HepG2 (cell line): Measurements from ENCODE around the gene S100A4. TPM values are rescaled to one million over a fixed set of nuclear protein-coding genes. Genes with fewer than 3 reads are reported as not detected.
"Not testable (repeated sequence)": the region's sequence is repeated elsewhere in the genome, so short reads cannot be mapped to it uniquely, and the experiment has no call there.

ENCODE experiments used
- ATAC-seq: fragments of 200-7000 bp; cut with Tn5 transposase; 3 replicates; pipeline ENCODE4 v1.9.1; 2020; ENCODE audit warnings: mild to moderate bottlenecking, moderate library complexity
- BruUV-seq: library from RNA; stranded (reverse); fragments of 400-500 nt; replicated peaks from 2 replicates; lab custom pipeline; 2021; lab: Mats Ljungman, UMichigan
- CTCF ChIA-PET: fragments of 300-600 bp; formaldehyde crosslinking; extraction: SDS; loops from one replicate; lab custom pipeline; 2021; ENCODE audit warnings: low total read pairs, inconsistent platforms, low intra/inter-chr PET ratio; lab: Yijun Ruan, JAX
- POLR2A ChIA-PET: fragments of 350-600 bp; sonication (Branson Sonifier 250); formaldehyde crosslinking; loops from one replicate; lab custom pipeline; 2020; ENCODE audit warnings: antibody characterized with exemption, inconsistent platforms; lab: Yijun Ruan, JAX
- DNase-seq: peaks from one replicate; pipeline ENCODE4 v3.0.0-alpha.2; 2015; ENCODE audit warnings: low spot score
- FAIRE-seq: peaks from 3 replicates; lab custom pipeline; 2011; peaks lifted over from hg19 to GRCh38; lab: Jason Lieb, UNC
- H2AFZ ChIP-seq: one replicate; pipeline ENCODE4 v1.6.1; 2011; ENCODE audit warnings: low read length, inconsistent platforms
- H3K27ac ChIP-seq: fragments of 300-600 bp; 3 replicates; pipeline ENCODE4 v1.8.0; 2011; ENCODE audit warnings: mixed run types, mild to moderate bottlenecking, mixed read lengths, low read length, inconsistent platforms; ENCODE audit not compliant: insufficient read depth; ENCODE audit errors: extremely low read length
- H3K27me3 ChIP-seq, 2 experiments: fragments of 200-600 bp in 1 of 2; 2 replicates in 1 of 2; 3 replicates in 1 of 2; pipeline versions ENCODE4 v1.6.0 to v1.8.0; 2011; ENCODE audit warnings: low read length in 2 of 2, mild to moderate bottlenecking in 2 of 2, moderate library complexity in 2 of 2, inconsistent platforms in 1 of 2; ENCODE audit not compliant: insufficient read depth in 2 of 2, control insufficient read depth in 1 of 2
- H3K36me3 ChIP-seq, 2 experiments: fragments of 200-600 bp in 1 of 2; replicated peaks in 1 of 2; 2 replicates in 1 of 2; 3 replicates in 1 of 2; pipeline versions ENCODE4 v1.5.1 to v1.8.0; 2011; ENCODE audit warnings: low read length in 2 of 2, inconsistent platforms in 1 of 2; ENCODE audit not compliant: insufficient read depth in 2 of 2, control insufficient read depth in 1 of 2
- H3K4me1 ChIP-seq: 2 replicates; pipeline ENCODE4 v1.5.1; 2012; ENCODE audit warnings: low read length, inconsistent platforms; ENCODE audit not compliant: insufficient read depth
- H3K4me2 ChIP-seq: 2 replicates; pipeline ENCODE4 v1.6.0; 2011; ENCODE audit warnings: low read depth, low read length, inconsistent platforms
- H3K4me3 ChIP-seq, 3 experiments: fragments of 200-600 bp in 1 of 3; sonication (generic), shearing (Covaris generic) in 1 of 3; replicated peaks in 1 of 3; 2 replicates each; pipeline ENCODE4 v1.5.1; 2011 to 2016; ENCODE audit warnings: low read length in 3 of 3, inconsistent platforms in 2 of 3, low read depth in 2 of 3, mild to moderate bottlenecking in 2 of 3, control low read depth in 1 of 3, mixed read lengths in 1 of 3; ENCODE audit not compliant: insufficient read depth in 1 of 3
- H3K79me2 ChIP-seq: one replicate; pipeline ENCODE4 v1.6.1; 2011; ENCODE audit warnings: low read length, inconsistent platforms; ENCODE audit not compliant: insufficient read depth
- H3K9ac ChIP-seq: 2 replicates; pipeline ENCODE4 v1.6.0; 2011; ENCODE audit warnings: mild to moderate bottlenecking, low read depth, low read length, inconsistent platforms; ENCODE audit not compliant: insufficient read depth
- H3K9me3 ChIP-seq: 2 replicates; pipeline ENCODE4 v1.5.1; 2012; ENCODE audit warnings: mild to moderate bottlenecking, low read length
- H4K20me1 ChIP-seq: 2 replicates; pipeline ENCODE4 v1.6.0; 2011; ENCODE audit warnings: inconsistent platforms, mild to moderate bottlenecking, low read length, moderate library complexity; ENCODE audit not compliant: insufficient read depth
- YY1 ChIP-seq: IDR thresholded peaks from 2 replicates; pipeline ENCODE4 v1.6.1; 2011; ENCODE audit warnings: low read length, low read depth, moderate library complexity, mild to moderate bottlenecking; ENCODE audit not compliant: insufficient read depth, insufficient replicate concordance
- WGBS: methylation state at CpG from one replicate; pipeline ENCODE4 v1.1.6; 2017; ENCODE audit warnings: low lambda C conversion rate; 5-methylcytosine and 5-hydroxymethylcytosine counted together
- in situ Hi-C: cut with HindIII; loops from 2 replicates; pipeline ENCODE4 v1.10.0; 2017; ENCODE audit warnings: low pct_unique_long_range_greater_than_20kb; ENCODE audit not compliant: extremely low pct_ligation_motif_present
- intact Hi-C: fragments of 100-400 bp; cut with micrococcal nuclease; formaldehyde crosslinking; loops from one replicate; pipeline ENCODE4 v1.10.0; 2022; ENCODE audit not compliant: unreplicated experiment
- polyA plus RNA-seq, 8 experiments: library from polyadenylated mRNA; depleted of rRNA in 3 of 8; stranded (reverse) in 7 of 8; unstranded in 1 of 8; fragments of >200 nt; fragmentation: Illumina TruSeq in 4 of 8; extraction: Trizol in 4 of 8; gene quantifications; 2 replicates each; pipeline versions ENCODE4 v1.2.1 to v1.2.3, GENCODE V29; 2011 to 2016; ENCODE audit warnings: low read depth in 4 of 8, missing spikeins in 1 of 8, mixed read lengths in 1 of 8; ENCODE audit not compliant: insufficient read depth in 1 of 8
- total RNA-seq, 5 experiments: library from RNA; depleted of rRNA; stranded (reverse); fragments of >200 nt; fragmentation: Illumina TruSeq; extraction: Trizol; gene quantifications; 2 replicates each; pipeline ENCODE4 v1.2.3, GENCODE V29; 2016; ENCODE audit warnings: low read depth in 1 of 5
- TF ChIP-seq, protein P1 (sequence below): sonication (generic); formaldehyde crosslinking; IDR thresholded peaks from 2 replicates; pipeline ENCODE4 v1.5.0; 2020; ENCODE audit warnings: missing genetic modification reagents, mild to moderate bottlenecking, borderline replicate concordance
- TF ChIP-seq, protein P2 (sequence below): sonication (generic); formaldehyde crosslinking; IDR thresholded peaks from 2 replicates; pipeline ENCODE4 v1.4.0; 2020; ENCODE audit warnings: missing genetic modification reagents, borderline replicate concordance

Gene S100A4
- total and polyA plus RNA-seq, 2 of the 13 experiments (the other 11 are each of a cell fraction or from before 2014, with no cell fraction given), result 12.9 to 20.2 TPM

DNA sequence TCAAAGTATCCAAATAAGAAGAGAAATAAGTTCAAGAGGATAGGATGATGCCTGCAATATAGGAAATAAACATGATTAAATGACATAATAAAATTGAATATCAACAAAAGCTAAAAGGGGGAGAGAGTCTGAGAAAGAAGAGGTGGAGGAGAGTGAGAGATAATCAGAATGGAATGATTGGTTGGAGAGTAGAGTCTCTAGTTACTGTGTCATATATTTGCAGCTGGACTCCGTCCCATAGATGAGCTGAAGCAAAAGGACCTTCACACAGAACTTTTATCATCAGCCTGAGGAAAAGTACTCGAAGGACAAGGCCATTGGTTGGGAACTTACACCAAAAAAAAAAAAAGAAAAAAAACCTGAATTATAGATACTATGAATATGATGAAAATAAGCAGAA, 42.9 kb upstream of the S100A4 start (continued):
- TF ChIP-seq, protein P1, sequence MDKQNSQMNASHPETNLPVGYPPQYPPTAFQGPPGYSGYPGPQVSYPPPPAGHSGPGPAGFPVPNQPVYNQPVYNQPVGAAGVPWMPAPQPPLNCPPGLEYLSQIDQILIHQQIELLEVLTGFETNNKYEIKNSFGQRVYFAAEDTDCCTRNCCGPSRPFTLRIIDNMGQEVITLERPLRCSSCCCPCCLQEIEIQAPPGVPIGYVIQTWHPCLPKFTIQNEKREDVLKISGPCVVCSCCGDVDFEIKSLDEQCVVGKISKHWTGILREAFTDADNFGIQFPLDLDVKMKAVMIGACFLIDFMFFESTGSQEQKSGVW (CRISPR knock-in tag), result no peak
- no peak for TF ChIP-seq YY1
- TF ChIP-seq, protein P2, sequence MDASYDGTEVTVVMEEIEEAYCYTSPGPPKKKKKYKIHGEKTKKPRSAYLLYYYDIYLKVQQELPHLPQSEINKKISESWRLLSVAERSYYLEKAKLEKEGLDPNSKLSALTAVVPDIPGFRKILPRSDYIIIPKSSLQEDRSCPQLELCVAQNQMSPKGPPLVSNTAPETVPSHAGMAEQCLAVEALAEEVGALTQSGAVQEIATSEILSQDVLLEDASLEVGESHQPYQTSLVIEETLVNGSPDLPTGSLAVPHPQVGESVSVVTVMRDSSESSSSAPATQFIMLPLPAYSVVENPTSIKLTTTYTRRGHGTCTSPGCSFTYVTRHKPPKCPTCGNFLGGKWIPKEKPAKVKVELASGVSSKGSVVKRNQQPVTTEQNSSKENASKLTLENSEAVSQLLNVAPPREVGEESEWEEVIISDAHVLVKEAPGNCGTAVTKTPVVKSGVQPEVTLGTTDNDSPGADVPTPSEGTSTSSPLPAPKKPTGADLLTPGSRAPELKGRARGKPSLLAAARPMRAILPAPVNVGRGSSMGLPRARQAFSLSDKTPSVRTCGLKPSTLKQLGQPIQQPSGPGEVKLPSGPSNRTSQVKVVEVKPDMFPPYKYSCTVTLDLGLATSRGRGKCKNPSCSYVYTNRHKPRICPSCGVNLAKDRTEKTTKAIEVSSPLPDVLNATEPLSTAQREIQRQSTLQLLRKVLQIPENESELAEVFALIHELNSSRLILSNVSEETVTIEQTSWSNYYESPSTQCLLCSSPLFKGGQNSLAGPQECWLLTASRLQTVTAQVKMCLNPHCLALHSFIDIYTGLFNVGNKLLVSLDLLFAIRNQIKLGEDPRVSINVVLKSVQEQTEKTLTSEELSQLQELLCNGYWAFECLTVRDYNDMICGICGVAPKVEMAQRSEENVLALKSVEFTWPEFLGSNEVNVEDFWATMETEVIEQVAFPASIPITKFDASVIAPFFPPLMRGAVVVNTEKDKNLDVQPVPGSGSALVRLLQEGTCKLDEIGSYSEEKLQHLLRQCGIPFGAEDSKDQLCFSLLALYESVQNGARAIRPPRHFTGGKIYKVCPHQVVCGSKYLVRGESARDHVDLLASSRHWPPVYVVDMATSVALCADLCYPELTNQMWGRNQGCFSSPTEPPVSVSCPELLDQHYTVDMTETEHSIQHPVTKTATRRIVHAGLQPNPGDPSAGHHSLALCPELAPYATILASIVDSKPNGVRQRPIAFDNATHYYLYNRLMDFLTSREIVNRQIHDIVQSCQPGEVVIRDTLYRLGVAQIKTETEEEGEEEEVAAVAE (CRISPR knock-in tag), result no peak

DNA sequence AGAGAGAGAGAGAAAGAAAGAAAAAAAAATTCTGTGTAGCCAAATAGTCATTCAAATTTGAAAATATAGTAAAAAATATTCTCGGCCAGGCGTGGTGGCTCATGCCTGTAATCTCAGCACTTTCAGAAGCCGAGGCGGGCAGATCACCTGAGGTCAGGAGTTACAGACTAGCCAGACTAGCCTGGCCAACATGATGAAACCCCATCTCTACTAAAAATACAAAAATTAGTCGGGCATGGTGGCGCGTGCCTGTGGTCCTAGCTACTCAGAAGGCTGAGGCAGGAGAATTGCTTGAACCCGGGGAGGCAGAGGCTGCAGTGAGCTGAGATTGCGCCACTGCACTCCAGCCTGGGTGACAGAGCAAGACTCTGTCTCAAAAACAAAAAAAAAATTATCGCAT, 42.4 kb upstream of the S100A4 start:
- ATAC-seq, H3K9me3 ChIP-seq, BruUV-seq, intact Hi-C loops, H3K4me2 ChIP-seq, H3K36me3 ChIP-seq, H3K27ac ChIP-seq, H3K4me3 ChIP-seq, H3K9ac ChIP-seq, FAIRE-seq, DNase-seq, CTCF ChIA-PET, in situ Hi-C loops, H3K27me3 ChIP-seq, H4K20me1 ChIP-seq, H3K4me1 ChIP-seq, H3K79me2 ChIP-seq, H2AFZ ChIP-seq: not testable (repeated sequence)
- POLR2A ChIA-PET, result interaction anchor here (0.7 kb wide), 1 partner anchor 14 kb away, joined by 3 read pairs; no protein-coding TSS in a partner anchor
- 41% methylated on average over 10 of the region's 10 CpGs for WGBS
